ENCODE results near the gene CD55.

The CD55 gene

DNA sequence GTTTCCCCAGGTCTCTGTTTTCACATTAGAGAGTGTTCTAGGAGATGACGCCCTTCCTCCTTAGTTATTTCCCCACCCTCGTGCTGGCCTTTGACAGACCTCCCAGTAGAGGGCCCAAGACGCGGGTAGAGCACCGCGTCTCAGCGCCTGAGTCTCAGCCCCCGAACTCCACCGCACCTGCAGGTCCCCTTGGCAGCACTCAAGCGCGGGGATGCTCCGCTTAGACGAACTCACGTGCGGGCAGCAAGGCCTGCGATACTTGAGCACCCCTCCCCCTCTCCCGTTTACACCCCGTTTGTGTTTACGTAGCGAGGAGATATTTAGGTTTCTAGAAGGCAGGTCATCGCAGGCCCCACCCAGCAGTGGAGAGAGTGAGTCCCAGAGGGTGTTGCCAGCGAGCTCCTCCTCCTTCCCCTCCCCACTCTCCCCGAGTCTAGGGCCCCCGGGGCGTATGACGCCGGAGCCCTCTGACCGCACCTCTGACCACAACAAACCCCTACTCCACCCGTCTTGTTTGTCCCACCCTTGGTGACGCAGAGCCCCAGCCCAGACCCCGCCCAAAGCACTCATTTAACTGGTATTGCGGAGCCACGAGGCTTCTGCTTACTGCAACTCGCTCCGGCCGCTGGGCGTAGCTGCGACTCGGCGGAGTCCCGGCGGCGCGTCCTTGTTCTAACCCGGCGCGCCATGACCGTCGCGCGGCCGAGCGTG, at the start of gene CD55:
Gene CD55 (plus strand): TSS at position 600 of the 711 bp plus-strand sequence. CDS start 88 bp downstream, at position 688.
- Histone ChIP-seq H2AFZ (ENCODE audit: low read depth, low read length, severe bottlenecking) (peak within 1 kb of the TSS; percentile 84), H3K27ac (ENCODE audit: low read depth, low read length) (peak within 1 kb of the TSS; percentile 40), H3K9ac (ENCODE audit: low read length) (peak within 1 kb of the TSS; percentile 67), H3F3A (ENCODE audit: insufficient read depth) (no peaks in the 10 kb centered on the region), H3K27me3 (ENCODE audit: low read length) (no peaks in the 10 kb centered on the region), H3K4me3 (ENCODE audit: insufficient read depth, low read length, poor library complexity, severe bottlenecking) (peak within 1 kb of the TSS; percentile 71), H3K79me2 (ENCODE audit: insufficient read depth, low read length) (no peaks in the 10 kb centered on the region), H4K20me1 (ENCODE audit: low read depth, low read length) (no peaks in the 10 kb centered on the region), H3K36me3 (ENCODE audit: low read length) (no peaks in the 10 kb centered on the region), H3K4me2 (ENCODE audit: low read depth, low read length, poor library complexity, severe bottlenecking) (peak within 1 kb of the TSS; percentile 75), H3K9me3 (ENCODE audit: insufficient read depth, low read length) (no peaks in the 10 kb centered on the region), H3K9me2 (replicated peaks; ENCODE audit: insufficient read depth, low read length) (no peaks in the 10 kb centered on the region)
- TF ChIP-seq, protein P1, sequence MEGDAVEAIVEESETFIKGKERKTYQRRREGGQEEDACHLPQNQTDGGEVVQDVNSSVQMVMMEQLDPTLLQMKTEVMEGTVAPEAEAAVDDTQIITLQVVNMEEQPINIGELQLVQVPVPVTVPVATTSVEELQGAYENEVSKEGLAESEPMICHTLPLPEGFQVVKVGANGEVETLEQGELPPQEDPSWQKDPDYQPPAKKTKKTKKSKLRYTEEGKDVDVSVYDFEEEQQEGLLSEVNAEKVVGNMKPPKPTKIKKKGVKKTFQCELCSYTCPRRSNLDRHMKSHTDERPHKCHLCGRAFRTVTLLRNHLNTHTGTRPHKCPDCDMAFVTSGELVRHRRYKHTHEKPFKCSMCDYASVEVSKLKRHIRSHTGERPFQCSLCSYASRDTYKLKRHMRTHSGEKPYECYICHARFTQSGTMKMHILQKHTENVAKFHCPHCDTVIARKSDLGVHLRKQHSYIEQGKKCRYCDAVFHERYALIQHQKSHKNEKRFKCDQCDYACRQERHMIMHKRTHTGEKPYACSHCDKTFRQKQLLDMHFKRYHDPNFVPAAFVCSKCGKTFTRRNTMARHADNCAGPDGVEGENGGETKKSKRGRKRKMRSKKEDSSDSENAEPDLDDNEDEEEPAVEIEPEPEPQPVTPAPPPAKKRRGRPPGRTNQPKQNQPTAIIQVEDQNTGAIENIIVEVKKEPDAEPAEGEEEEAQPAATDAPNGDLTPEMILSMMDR (IDR thresholded peaks at IDR 0.05; ENCODE audit: insufficient read depth, low read length, poor library complexity, severe bottlenecking), result peak; percentile 31
- TF ChIP-seq EZH2phosphoT487 (conservative IDR thresholded peaks at IDR 0.05; ENCODE audit: low read length), result no peak

- Histone ChIP-seq H3K27ac (ENCODE audit: low read depth, low read length) (no peak overlapping the region), H3K27me3 (ENCODE audit: low read length) (no peaks in the 10 kb centered on the region)
Measured at GRCh38 chr1:207274882-207275281, 46.6 kb upstream of the CD55 start.

GRCh38 chr1:207276465-207276864, 45.0 kb upstream of the CD55 start:
- no peaks in the 10 kb centered on the region for H3F3A ChIP-seq (ENCODE audit: insufficient read depth)
- no peak overlapping the region for H3K9ac ChIP-seq (ENCODE audit: low read length)
- H3K79me2 ChIP-seq (ENCODE audit: insufficient read depth, low read length), result no peaks in the 10 kb centered on the region
- TF ChIP-seq, protein P1 (IDR thresholded peaks at IDR 0.05; ENCODE audit: insufficient read depth, low read length, poor library complexity, severe bottlenecking), result no peak
- no peak for TF ChIP-seq EZH2phosphoT487 (conservative IDR thresholded peaks at IDR 0.05; ENCODE audit: low read length)
- H2AFZ ChIP-seq (ENCODE audit: low read depth, low read length, severe bottlenecking), result no peak overlapping the region
- no peak overlapping the region for H3K4me3 ChIP-seq (ENCODE audit: insufficient read depth, low read length, poor library complexity, severe bottlenecking)
- no peaks in the 10 kb centered on the region for H3K9me3 ChIP-seq (ENCODE audit: insufficient read depth, low read length)
- H3K4me2 ChIP-seq (ENCODE audit: low read depth, low read length, poor library complexity, severe bottlenecking), result no peak overlapping the region
- H3K36me3 ChIP-seq (ENCODE audit: low read length), result no peaks in the 10 kb centered on the region
- H4K20me1 ChIP-seq (ENCODE audit: low read depth, low read length), result no peaks in the 10 kb centered on the region
- no peak overlapping the region for H3K27ac ChIP-seq (ENCODE audit: low read depth, low read length)
- no peaks in the 10 kb centered on the region for H3K9me2 ChIP-seq (replicated peaks; ENCODE audit: insufficient read depth, low read length)
- no peaks in the 10 kb centered on the region for H3K27me3 ChIP-seq (ENCODE audit: low read length)

More at GRCh38 chr1:207274882-207275281, 46.6 kb upstream of the CD55 start:
- Histone ChIP-seq H3K9me3 (ENCODE audit: insufficient read depth, low read length) (no peaks in the 10 kb centered on the region), H3K36me3 (ENCODE audit: low read length) (no peaks in the 10 kb centered on the region), H3K4me2 (ENCODE audit: low read depth, low read length, poor library complexity, severe bottlenecking) (no peak overlapping the region), H3K9ac (ENCODE audit: low read length) (no peak overlapping the region), H2AFZ (ENCODE audit: low read depth, low read length, severe bottlenecking) (no peak overlapping the region), H3K79me2 (ENCODE audit: insufficient read depth, low read length) (no peaks in the 10 kb centered on the region), H3F3A (ENCODE audit: insufficient read depth) (no peaks in the 10 kb centered on the region), H4K20me1 (ENCODE audit: low read depth, low read length) (no peaks in the 10 kb centered on the region), H3K4me3 (ENCODE audit: insufficient read depth, low read length, poor library complexity, severe bottlenecking) (no peak overlapping the region), H3K9me2 (replicated peaks; ENCODE audit: insufficient read depth, low read length) (no peaks in the 10 kb centered on the region)
- no peak for TF ChIP-seq EZH2phosphoT487 (conservative IDR thresholded peaks at IDR 0.05; ENCODE audit: low read length)
- TF ChIP-seq, protein P1 (IDR thresholded peaks at IDR 0.05; ENCODE audit: insufficient read depth, low read length, poor library complexity, severe bottlenecking), result no peak
